IMR-90 (cell line): Measurements from ENCODE around the gene LMAN2. TPM values are rescaled to one million over a fixed set of nuclear protein-coding genes. Genes with fewer than 3 reads are reported as not detected.

Experiments used
- ATAC-seq: fragments of 200-7000 bp; cut with Tn5 transposase; 2 replicates; pipeline ENCODE4 v1.9.1; 2020; ENCODE audit warnings: low read depth, mild to moderate bottlenecking, moderate library complexity
- BruUV-seq: library from RNA; stranded (reverse); fragments of 400-500 nt; replicated peaks from 2 replicates; lab custom pipeline; 2021; lab: Mats Ljungman, UMichigan
- CTCF ChIA-PET: fragments of 300-600 bp; formaldehyde crosslinking; extraction: SDS; loops from one replicate; lab custom pipeline; 2021; ENCODE audit warnings: antibody characterized with exemption; lab: Yijun Ruan, JAX
- POLR2A ChIA-PET: fragments of 300-600 bp; sonication (Branson Sonifier 250); formaldehyde crosslinking; loops from one replicate; lab custom pipeline; 2022; ENCODE audit warnings: antibody characterized with exemption; ENCODE audit not compliant: unreplicated experiment; lab: Charles Lee
- DNase-seq: peaks from one replicate; pipeline ENCODE4 v3.0.0; 2013
- H2AFZ ChIP-seq: replicated peaks from 2 replicates; pipeline ENCODE3; 2013; ENCODE audit warnings: low read length, mild to moderate bottlenecking; ENCODE audit not compliant: poor library complexity
- H2AK5ac ChIP-seq: 2 replicates; pipeline ENCODE4 v1.6.1; 2013; ENCODE audit warnings: low read depth, low read length, inconsistent platforms
- H2AK9ac ChIP-seq: replicated peaks from 2 replicates; pipeline ENCODE3; 2013; ENCODE audit warnings: mild to moderate bottlenecking, low read depth, low read length, moderate library complexity; ENCODE audit not compliant: poor library complexity
- H2BK120ac ChIP-seq: 2 replicates; pipeline ENCODE4 v1.6.1; 2013; ENCODE audit warnings: low read depth, low read length, inconsistent platforms
- H2BK15ac ChIP-seq: 3 replicates; pipeline ENCODE4 v1.6.1; 2013; ENCODE audit warnings: low read depth, low read length, inconsistent platforms
- H2BK20ac ChIP-seq: 2 replicates; pipeline ENCODE4 v1.6.1; 2013; ENCODE audit warnings: low read depth, mild to moderate bottlenecking, inconsistent platforms, low read length, moderate library complexity
- H2BK5ac ChIP-seq: 2 replicates; pipeline ENCODE4 v1.6.1; 2013; ENCODE audit warnings: mild to moderate bottlenecking, low read depth, low read length, inconsistent platforms; ENCODE audit not compliant: poor library complexity, severe bottlenecking
- H3K14ac ChIP-seq: replicated peaks from 2 replicates; pipeline ENCODE4 v1.6.1; 2013; ENCODE audit warnings: low read depth, low read length, inconsistent platforms
- H3K18ac ChIP-seq: 2 replicates; pipeline ENCODE4 v1.6.1; 2013; ENCODE audit warnings: low read depth, low read length, control low read depth
- H3K23ac ChIP-seq: 2 replicates; pipeline ENCODE4 v1.6.1; 2013; ENCODE audit warnings: low read depth, low read length, inconsistent platforms
- H3K27ac ChIP-seq: 2 replicates; pipeline ENCODE4 v1.5.1; 2013; ENCODE audit warnings: mild to moderate bottlenecking, control low read depth, low read length; ENCODE audit not compliant: insufficient read depth
- H3K27me3 ChIP-seq: 2 replicates; pipeline ENCODE4 v1.6.1; 2013; ENCODE audit warnings: low read length; ENCODE audit not compliant: control insufficient read depth, insufficient read depth
- H3K36me3 ChIP-seq: 2 replicates; pipeline ENCODE4 v1.6.1; 2013; ENCODE audit warnings: low read length, mixed read lengths; ENCODE audit not compliant: control insufficient read depth, insufficient read depth
- H3K4ac ChIP-seq: 2 replicates; pipeline ENCODE4 v1.6.1; 2013; ENCODE audit warnings: low read depth, low read length, inconsistent platforms
- H3K4me1 ChIP-seq: 2 replicates; pipeline ENCODE4 v1.6.1; 2013; ENCODE audit warnings: low read length, mixed read lengths; ENCODE audit not compliant: control insufficient read depth, insufficient read depth
- H3K4me2 ChIP-seq: 2 replicates; pipeline ENCODE4 v1.6.1; 2013; ENCODE audit warnings: low read depth, mild to moderate bottlenecking, control low read depth, low read length, moderate library complexity
- H3K4me3 ChIP-seq: 2 replicates; pipeline ENCODE4 v1.5.1; 2013; ENCODE audit warnings: low read depth, mild to moderate bottlenecking, control low read depth, low read length, moderate library complexity; ENCODE audit not compliant: insufficient read depth
- H3K56ac ChIP-seq: 2 replicates; pipeline ENCODE4 v1.6.1; 2013; ENCODE audit warnings: low read length, inconsistent platforms; ENCODE audit not compliant: insufficient read depth; ENCODE audit errors: extremely low read depth
- H3K79me1 ChIP-seq, 2 experiments: 2 replicates each; pipeline ENCODE4 v1.6.1; 2013; ENCODE audit warnings: low read length in 2 of 2, inconsistent platforms in 1 of 2, low read depth in 1 of 2
- H3K9ac ChIP-seq: 2 replicates; pipeline ENCODE4 v1.6.1; 2013; ENCODE audit warnings: low read depth, low read length, control low read depth
- H3K9me1 ChIP-seq: 2 replicates; pipeline ENCODE4 v1.6.1; 2013; ENCODE audit warnings: low read length, inconsistent platforms; ENCODE audit not compliant: insufficient read depth
- H3K9me3 ChIP-seq: 2 replicates; pipeline ENCODE4 v1.6.1; 2013; ENCODE audit warnings: low read length; ENCODE audit not compliant: control insufficient read depth, insufficient read depth
- H4K20me1 ChIP-seq: 2 replicates; pipeline ENCODE4 v1.6.1; 2013; ENCODE audit warnings: low read length, inconsistent platforms; ENCODE audit not compliant: insufficient read depth
- H4K5ac ChIP-seq: 2 replicates; pipeline ENCODE4 v1.6.1; 2013; ENCODE audit warnings: mild to moderate bottlenecking, low read depth, low read length, control low read depth
- H4K8ac ChIP-seq, 2 experiments: 2 replicates each; pipeline ENCODE4 v1.6.1; 2013; ENCODE audit warnings: low read depth in 2 of 2, low read length in 2 of 2, control low read depth in 1 of 2, inconsistent platforms in 1 of 2
- H4K91ac ChIP-seq: 2 replicates; pipeline ENCODE4 v1.6.1; 2013; ENCODE audit warnings: low read depth, low read length, inconsistent platforms; ENCODE audit not compliant: insufficient read depth
- BHLHE40 ChIP-seq: fragments of 150-350 bp; IDR thresholded peaks from 2 replicates; pipeline ENCODE4 v1.6.1; 2016; ENCODE audit warnings: mild to moderate bottlenecking, low read depth, low read length
- CEBPB ChIP-seq: IDR thresholded peaks from 2 replicates; pipeline ENCODE4 v1.6.1; 2012; ENCODE audit warnings: low read depth, low read length, improper control_type of control experiment
- CTCF ChIP-seq: conservative IDR thresholded peaks from 2 replicates; pipeline ENCODE4 v1.5.1; 2012; ENCODE audit warnings: mild to moderate bottlenecking, low read depth, low read length, improper control_type of control experiment
- ELK1 ChIP-seq: fragments of 150-350 bp; IDR thresholded peaks from 2 replicates; pipeline ENCODE4 v1.6.1; 2016; ENCODE audit warnings: low read depth, mild to moderate bottlenecking, low read length, moderate library complexity, borderline replicate concordance
- FOS ChIP-seq: fragments of 150-350 bp; IDR thresholded peaks from 2 replicates; pipeline ENCODE4 v1.6.1; 2016; ENCODE audit warnings: low read depth, low read length
- MAFK ChIP-seq: IDR thresholded peaks from 2 replicates; pipeline ENCODE4 v1.6.1; 2012; ENCODE audit warnings: low read depth, low read length, improper control_type of control experiment
- MAZ ChIP-seq: IDR thresholded peaks from 2 replicates; pipeline ENCODE4 v1.6.1; 2012; ENCODE audit warnings: low read depth, mild to moderate bottlenecking, low read length, improper control_type of control experiment, moderate library complexity, borderline replicate concordance
- MXI1 ChIP-seq: IDR thresholded peaks from 2 replicates; pipeline ENCODE4 v1.6.1; 2012; ENCODE audit warnings: low read depth, mild to moderate bottlenecking, low read length, moderate library complexity, borderline replicate concordance
- NFE2L2 ChIP-seq: fragments of 150-350 bp; IDR thresholded peaks from 2 replicates; pipeline ENCODE4 v1.6.1; 2016; ENCODE audit warnings: low read depth, mild to moderate bottlenecking, low read length
- POLR2A ChIP-seq: IDR thresholded peaks from 2 replicates; pipeline ENCODE4 v1.6.1; 2012; ENCODE audit warnings: mild to moderate bottlenecking, low read depth, low read length
- RFX5 ChIP-seq: IDR thresholded peaks from 2 replicates; pipeline ENCODE4 v1.8.0; 2012; ENCODE audit warnings: low read depth, mild to moderate bottlenecking, low read length, moderate library complexity
- SMC3 ChIP-seq: fragments of 150-350 bp; IDR thresholded peaks from 2 replicates; pipeline ENCODE4 v1.6.1; 2016; ENCODE audit warnings: low read depth, mild to moderate bottlenecking, antibody characterized with exemption, low read length, moderate library complexity
- WGBS, 2 experiments: methylation state at CpG; one replicate each; pipeline versions ENCODE4 v1.1.5 to v1.1.7; 2013; ENCODE audit warnings: missing lambda C conversion rate in 2 of 2; ENCODE audit not compliant: insufficient read length in 1 of 2; ENCODE audit errors: extremely low coverage in 2 of 2; 5-methylcytosine and 5-hydroxymethylcytosine counted together
- dilution Hi-C: fragments of 300-500 bp; cut with HindIII; formaldehyde crosslinking; loops from one replicate; pipeline ENCODE4 v1.14.3; 2018; ENCODE audit warnings: low sequenced_read_pairs; ENCODE audit not compliant: unreplicated experiment
- in situ Hi-C: fragments of 300-500 bp; cut with MboI; formaldehyde crosslinking; loops from 3 replicates; pipeline ENCODE4 v1.14.3; 2019; ENCODE audit warnings: low sequenced_read_pairs, inconsistent platforms, mixed read lengths
- intact Hi-C: fragments of 100-400 bp; cut with micrococcal nuclease; formaldehyde crosslinking; loops from 2 replicates; pipeline ENCODE4 v1.10.0; 2022
- polyA plus RNA-seq, 3 experiments: library from polyadenylated mRNA; depleted of rRNA; stranded (reverse); fragments of >200 nt; gene quantifications; 2 replicates each; pipeline ENCODE4 v1.2.3, GENCODE V29; 2012; ENCODE audit warnings: low replicate concordance in 1 of 3
- total RNA-seq: library from RNA; depleted of rRNA; stranded (reverse); fragments of >200 nt; gene quantifications from 2 replicates; pipeline ENCODE4 v1.2.3, GENCODE V29; 2012

The LMAN2 gene
- total and polyA plus RNA-seq, 2 of the 4 experiments (the other 2 are of a cell fraction) = 253 to 303 TPM

GRCh38 chr5:177378884-177379883 lies 27.7 kb upstream of the LMAN2 start:
- H3K4ac ChIP-seq = peak overlapping the region; percentile 87
- peak overlapping the region in 1 of 2 experiments; percentile 64; a peak in 2 of 4 replicates for H4K8ac ChIP-seq
- no peak overlapping the region for H3K4me3 ChIP-seq
- H3K4me1 ChIP-seq = peaks cover 9% of the 10 kb centered on the region; the same call in 1 of the 2 replicates
- peak overlapping the region; percentile 88 for H2BK120ac ChIP-seq
- H2BK20ac ChIP-seq = peak overlapping the region; percentile 75
- H3K23ac ChIP-seq = peak overlapping the region; percentile 86
- ChIA-PET POLR2A (no interaction called here), CTCF (interaction anchor here (1.2 to 2.4 kb wide), 3 partner anchors 10 to 70 kb away, joined by 3 to 14 read pairs (median 5); no protein-coding TSS in a partner anchor)
- H3K14ac ChIP-seq = peak overlapping the region; percentile 80
- TF ChIP-seq SMC3 (no peak), ELK1 (no peak), MAFK (peak; percentile 79), MXI1 (no peak), FOS (peak; percentile 86), CTCF (no peak), NFE2L2 (peak; percentile 86), BHLHE40 (peak; percentile 42; the same call in 1 of the 2 replicates), MAZ (no peak), POLR2A (no peak), CEBPB (no peak), RFX5 (no peak)
- no peaks in the 10 kb centered on the region for H3K79me1 ChIP-seq
- H2BK15ac ChIP-seq = peak overlapping the region; percentile 3; the same call in 1 of the 3 replicates
- WGBS, 2 experiments = 100% methylated on average over 1 of the region's 15 CpGs; no CpG with 5 or more reads in 1 of the 2 experiments
- peak overlapping the region; percentile 36 for H2BK5ac ChIP-seq
- peak overlapping the region; percentile 77 for H2AK9ac ChIP-seq
- H4K20me1 ChIP-seq = no peaks in the 10 kb centered on the region; the same call in 1 of the 2 replicates
- H3K27ac ChIP-seq = peak overlapping the region; percentile 5; the same call in 1 of the 2 replicates
- peaks cover 24% of the 10 kb centered on the region for H3K27me3 ChIP-seq
- peak overlapping the region; percentile 29 for H4K91ac ChIP-seq
- intact Hi-C loops = no loop called here
- no peak overlapping the region for H3K9ac ChIP-seq
- dilution Hi-C loops = no loop called here
- BruUV-seq = no TSS peak
- peak overlapping the region; percentile 36; the same call in 1 of the 2 replicates for H3K18ac ChIP-seq
- H2AK5ac ChIP-seq = peak overlapping the region; percentile 69; the same call in 1 of the 2 replicates
- peak overlapping the region; percentile 91 for H2AFZ ChIP-seq
- in situ Hi-C loops = no loop called here
- H4K5ac ChIP-seq = peak overlapping the region; percentile 38
- peak; percentile 97 for ATAC-seq
- peaks cover 6% of the 10 kb centered on the region; the same call in 1 of the 2 replicates for H3K9me1 ChIP-seq
- no peaks in the 10 kb centered on the region for H3K36me3 ChIP-seq
- H3K56ac ChIP-seq = no peak overlapping the region
- H3K9me3 ChIP-seq = no peaks in the 10 kb centered on the region
- no peak overlapping the region for H3K4me2 ChIP-seq
- peak; percentile 97 for DNase-seq
